H9 (cell line): ENCODE measurements around the gene IFT81. TPM values are rescaled to one million over a fixed set of nuclear protein-coding genes. Genes with fewer than 3 reads are reported as not detected.

ENCODE experiments used
- DNase-seq: peaks from one replicate; pipeline ENCODE4 v3.0.0-alpha.2; 2017
- H2AFZ ChIP-seq: one replicate; pipeline ENCODE4 v1.6.1; 2013; ENCODE audit warnings: mild to moderate bottlenecking, low read length, control low read depth, moderate library complexity
- H2AK5ac ChIP-seq: 2 replicates; pipeline ENCODE4 v1.6.1; 2013; ENCODE audit warnings: low read length, control low read depth, mixed read lengths; ENCODE audit not compliant: insufficient read length
- H2BK120ac ChIP-seq: one replicate; pipeline ENCODE4 v1.6.1; 2013; ENCODE audit warnings: low read depth, mild to moderate bottlenecking, low read length, control low read depth, inconsistent platforms; ENCODE audit not compliant: poor library complexity, severe bottlenecking
- H2BK12ac ChIP-seq: 2 replicates; pipeline ENCODE4 v1.6.1; 2013; ENCODE audit warnings: low read length, control low read depth, mixed read lengths, low read depth; ENCODE audit not compliant: insufficient read length
- H2BK15ac ChIP-seq: 2 replicates; pipeline ENCODE4 v1.6.1; 2013; ENCODE audit warnings: low read depth, low read length, control low read depth
- H2BK20ac ChIP-seq: one replicate; pipeline ENCODE4 v1.6.1; 2013; ENCODE audit warnings: low read depth, mild to moderate bottlenecking, low read length, control low read depth, inconsistent platforms; ENCODE audit not compliant: poor library complexity, severe bottlenecking
- H2BK5ac ChIP-seq: 2 replicates; pipeline ENCODE4 v1.6.1; 2013; ENCODE audit warnings: low read length, control low read depth, mixed read lengths; ENCODE audit not compliant: insufficient read length
- H3K14ac ChIP-seq: 2 replicates; pipeline ENCODE4 v1.6.1; 2013; ENCODE audit warnings: low read length, control low read depth; ENCODE audit not compliant: insufficient read depth
- H3K18ac ChIP-seq: 2 replicates; pipeline ENCODE4 v1.6.1; 2013; ENCODE audit warnings: low read depth, mild to moderate bottlenecking, mixed read lengths, low read length, control low read depth; ENCODE audit not compliant: insufficient read length
- H3K23ac ChIP-seq: 2 replicates; pipeline ENCODE4 v1.6.1; 2013; ENCODE audit warnings: low read length, control low read depth, mixed read lengths, low read depth; ENCODE audit not compliant: insufficient read length
- H3K23me2 ChIP-seq: 2 replicates; pipeline ENCODE4 v1.6.1; 2013; ENCODE audit warnings: low read depth, mild to moderate bottlenecking, mixed read lengths, low read length, control low read depth; ENCODE audit not compliant: insufficient read length, poor library complexity, severe bottlenecking
- H3K27ac ChIP-seq: 2 replicates; pipeline ENCODE4 v1.5.1; 2013; ENCODE audit warnings: low read length, control low read depth, mixed read lengths, low read depth; ENCODE audit not compliant: insufficient read length
- H3K27me3 ChIP-seq: 2 replicates; pipeline ENCODE4 v1.6.1; 2013; ENCODE audit warnings: low read length, control low read depth, inconsistent platforms; ENCODE audit not compliant: insufficient read depth
- H3K4ac ChIP-seq: 2 replicates; pipeline ENCODE4 v1.6.1; 2013; ENCODE audit warnings: low read depth, mild to moderate bottlenecking, control low read depth, inconsistent platforms, low read length, moderate library complexity
- H3K4me1 ChIP-seq: 2 replicates; pipeline ENCODE4 v1.6.1; 2013; ENCODE audit warnings: low read length, control low read depth, inconsistent platforms; ENCODE audit not compliant: insufficient read depth
- H3K4me2 ChIP-seq: 2 replicates; pipeline ENCODE4 v1.6.1; 2013; ENCODE audit warnings: low read length, control low read depth, mixed read lengths; ENCODE audit not compliant: insufficient read length, insufficient read depth
- H3K56ac ChIP-seq: 2 replicates; pipeline ENCODE4 v1.6.1; 2013; ENCODE audit warnings: low read depth, mild to moderate bottlenecking, mixed read lengths, low read length, control low read depth; ENCODE audit not compliant: insufficient read length
- H3K79me1 ChIP-seq: 2 replicates; pipeline ENCODE4 v1.6.1; 2013; ENCODE audit warnings: low read depth, mild to moderate bottlenecking, moderate library complexity, low read length, control low read depth, inconsistent platforms; ENCODE audit not compliant: insufficient read depth, poor library complexity, severe bottlenecking
- H3K79me2 ChIP-seq: 2 replicates; pipeline ENCODE4 v1.6.1; 2013; ENCODE audit warnings: low read length, control low read depth, inconsistent platforms; ENCODE audit not compliant: insufficient read depth
- H3K9ac ChIP-seq: 2 replicates; pipeline ENCODE4 v1.6.1; 2013; ENCODE audit warnings: low read length, control low read depth, mixed read lengths; ENCODE audit not compliant: insufficient read length; ENCODE audit errors: extremely low read depth
- H3K9me3 ChIP-seq: one replicate; pipeline ENCODE4 v1.6.1; 2013; ENCODE audit warnings: low read depth, low read length, inconsistent platforms; ENCODE audit not compliant: control insufficient read depth
- H3T11ph ChIP-seq: one replicate; pipeline ENCODE4 v1.6.1; 2013; ENCODE audit warnings: mild to moderate bottlenecking, low read length, control low read depth, inconsistent platforms
- H4K20me1 ChIP-seq: one replicate; pipeline ENCODE4 v1.6.1; 2013; ENCODE audit not compliant: control insufficient read depth, insufficient read length, insufficient read depth
- H4K5ac ChIP-seq: 2 replicates; pipeline ENCODE4 v1.6.1; 2013; ENCODE audit warnings: low read depth, mild to moderate bottlenecking, mixed read lengths, low read length, control low read depth; ENCODE audit not compliant: insufficient read length
- H4K8ac ChIP-seq: replicated peaks from 2 replicates; pipeline ENCODE4 v1.6.1; 2013; ENCODE audit warnings: low read length, control low read depth, mixed read lengths, low read depth; ENCODE audit not compliant: insufficient read length
- H4K91ac ChIP-seq: 2 replicates; pipeline ENCODE4 v1.6.1; 2013; ENCODE audit warnings: low read depth, mild to moderate bottlenecking, moderate library complexity, mixed read lengths, low read length, control low read depth; ENCODE audit not compliant: insufficient read length
- H3K27ac Mint-ChIP-seq, 3 experiments: 2 replicates in 2 of 3; 3 replicates in 1 of 3; pipeline ENCODE4 v1.8.0; 2020 to 2021; ENCODE audit warnings: mixed read lengths in 3 of 3, mild to moderate bottlenecking in 1 of 3, moderate library complexity in 1 of 3
- H3K27me3 Mint-ChIP-seq: 2 replicates; pipeline ENCODE4 v1.8.0; 2021; ENCODE audit warnings: low read depth, mild to moderate bottlenecking, moderate library complexity, mixed read lengths
- H3K36me3 Mint-ChIP-seq, 3 experiments: 2 replicates in 2 of 3; 3 replicates in 1 of 3; pipeline ENCODE4 v1.8.0; 2020 to 2021; ENCODE audit warnings: low read depth in 3 of 3, mixed read lengths in 3 of 3; ENCODE audit not compliant: insufficient read depth in 1 of 3
- H3K4me1 Mint-ChIP-seq, 2 experiments: 2 replicates each; pipeline ENCODE4 v1.8.0; 2020; ENCODE audit warnings: mixed read lengths in 2 of 2
- H3K4me3 Mint-ChIP-seq, 2 experiments: 2 replicates in 1 of 2; 3 replicates in 1 of 2; pipeline ENCODE4 v1.8.0; 2020 to 2021; ENCODE audit warnings: mild to moderate bottlenecking in 2 of 2, mixed read lengths in 2 of 2, moderate library complexity in 1 of 2
- H3K9me3 Mint-ChIP-seq, 2 experiments: 2 replicates in 1 of 2; 3 replicates in 1 of 2; pipeline ENCODE4 v1.8.0; 2020; ENCODE audit warnings: mild to moderate bottlenecking in 2 of 2, mixed read lengths in 2 of 2, moderate library complexity in 1 of 2
- WGBS: extraction: QIAGEN DNeasy Blood & Tissue Kit; methylation state at CpG from one replicate; pipeline ENCODE4 v1.1.7; 2013; ENCODE audit warnings: missing lambda C conversion rate, low lambda C conversion rate, mixed read lengths; ENCODE audit not compliant: insufficient read length; ENCODE audit errors: extremely low coverage; 5-methylcytosine and 5-hydroxymethylcytosine counted together
- total RNA-seq: library from RNA; stranded (reverse); gene quantifications from 2 replicates; pipeline ENCODE4 v1.2.1, GENCODE V29; 2021
- TF ChIP-seq, protein P1 (sequence below): fragments of 200-600 bp; sonication (generic); conservative IDR thresholded peaks from 3 replicates; pipeline ENCODE4 v1.8.0; 2021; ENCODE audit warnings: antibody characterized with exemption, mild to moderate bottlenecking

IFT81 gene
- total RNA-seq, 1 experiment from 2014 or later = 9.3 TPM

- Histone ChIP-seq H2BK15ac (no peak overlapping the region), H3K23ac (no peak overlapping the region), H4K5ac (no peak overlapping the region), H3K27me3 (no peaks in the 10 kb centered on the region), H3K4ac (no peak overlapping the region), H3K23me2 (no peaks in the 10 kb centered on the region), H3K14ac (no peak overlapping the region), H3K56ac (no peak overlapping the region), H3K27ac (no peak overlapping the region), H2BK12ac (no peak overlapping the region), H3K9ac (no peak overlapping the region), H2BK20ac (no peak overlapping the region), H4K8ac (no peak overlapping the region), H4K20me1 (no peaks in the 10 kb centered on the region), H4K91ac (no peak overlapping the region), H3K4me1 (no peaks in the 10 kb centered on the region), H3K79me1 (no peaks in the 10 kb centered on the region), H3K9me3 (no peaks in the 10 kb centered on the region), H3K18ac (no peak overlapping the region), H2BK5ac (no peak overlapping the region), H3T11ph (no peak overlapping the region), H2AFZ (no peak overlapping the region), H3K79me2 (no peaks in the 10 kb centered on the region), H2AK5ac (no peak overlapping the region), H2BK120ac (no peak overlapping the region), H3K4me2 (no peak overlapping the region)
- no peaks in the 10 kb centered on the region for H3K27me3 Mint-ChIP-seq
- peaks cover 0 to 7% of the 10 kb centered on the region in 2 experiments; a peak in 2 of 5 replicates for H3K9me3 Mint-ChIP-seq
- TF ChIP-seq, protein P1, sequence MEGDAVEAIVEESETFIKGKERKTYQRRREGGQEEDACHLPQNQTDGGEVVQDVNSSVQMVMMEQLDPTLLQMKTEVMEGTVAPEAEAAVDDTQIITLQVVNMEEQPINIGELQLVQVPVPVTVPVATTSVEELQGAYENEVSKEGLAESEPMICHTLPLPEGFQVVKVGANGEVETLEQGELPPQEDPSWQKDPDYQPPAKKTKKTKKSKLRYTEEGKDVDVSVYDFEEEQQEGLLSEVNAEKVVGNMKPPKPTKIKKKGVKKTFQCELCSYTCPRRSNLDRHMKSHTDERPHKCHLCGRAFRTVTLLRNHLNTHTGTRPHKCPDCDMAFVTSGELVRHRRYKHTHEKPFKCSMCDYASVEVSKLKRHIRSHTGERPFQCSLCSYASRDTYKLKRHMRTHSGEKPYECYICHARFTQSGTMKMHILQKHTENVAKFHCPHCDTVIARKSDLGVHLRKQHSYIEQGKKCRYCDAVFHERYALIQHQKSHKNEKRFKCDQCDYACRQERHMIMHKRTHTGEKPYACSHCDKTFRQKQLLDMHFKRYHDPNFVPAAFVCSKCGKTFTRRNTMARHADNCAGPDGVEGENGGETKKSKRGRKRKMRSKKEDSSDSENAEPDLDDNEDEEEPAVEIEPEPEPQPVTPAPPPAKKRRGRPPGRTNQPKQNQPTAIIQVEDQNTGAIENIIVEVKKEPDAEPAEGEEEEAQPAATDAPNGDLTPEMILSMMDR = no peak
- DNase-seq = no peak
- H3K27ac Mint-ChIP-seq = 0 out of 7 replicates have a peak overlapping the region, but pooled peaks of 1 of the 3 experiments have one; percentile 30
- WGBS = no CpG with 5 or more reads among the region's 7 CpGs
- peaks cover 0 to 9% (median 2%) of the 10 kb centered on the region in 3 experiments; a peak in 3 of 7 replicates for H3K36me3 Mint-ChIP-seq
- peaks cover 19 to 31% of the 10 kb centered on the region in 2 experiments for H3K4me1 Mint-ChIP-seq
- no peak overlapping the region for H3K4me3 Mint-ChIP-seq
These were observed 125.6 kb downstream of the IFT81 start for GRCh38 chr12:110249716-110250225.
